ENCODE measurements around the gene HDAC4. TPM values are rescaled to one million over a fixed set of nuclear protein-coding genes. Genes with fewer than 3 reads are reported as not detected.

Gene HDAC4
- total and polyA plus RNA-seq, 2 of the 8 experiments (the other 6 are each of a cell fraction or from before 2014, with no cell fraction given), result 15.4 to 31.5 TPM

DNA sequence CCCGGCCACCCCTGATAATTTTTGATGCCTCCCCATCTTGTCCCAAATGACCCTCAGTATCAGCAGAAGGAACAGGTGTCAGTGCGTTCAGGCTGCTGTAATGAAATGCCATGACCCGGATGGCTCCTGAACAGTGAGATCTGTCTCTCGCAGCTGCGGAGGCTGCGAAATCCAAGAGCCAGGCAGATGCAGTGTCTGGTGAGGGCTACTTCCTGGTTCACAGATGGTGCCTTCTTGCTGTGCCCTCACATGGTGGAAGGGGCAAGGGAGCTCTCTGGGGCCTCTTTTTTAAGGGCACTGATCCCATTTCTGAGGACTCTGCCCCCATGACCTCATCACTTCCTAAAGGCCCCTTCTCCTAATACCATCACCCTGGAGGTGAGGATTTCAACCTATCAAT, 400.7 kb downstream of the HDAC4 start (continued):
- TF ChIP-seq, protein P1, sequence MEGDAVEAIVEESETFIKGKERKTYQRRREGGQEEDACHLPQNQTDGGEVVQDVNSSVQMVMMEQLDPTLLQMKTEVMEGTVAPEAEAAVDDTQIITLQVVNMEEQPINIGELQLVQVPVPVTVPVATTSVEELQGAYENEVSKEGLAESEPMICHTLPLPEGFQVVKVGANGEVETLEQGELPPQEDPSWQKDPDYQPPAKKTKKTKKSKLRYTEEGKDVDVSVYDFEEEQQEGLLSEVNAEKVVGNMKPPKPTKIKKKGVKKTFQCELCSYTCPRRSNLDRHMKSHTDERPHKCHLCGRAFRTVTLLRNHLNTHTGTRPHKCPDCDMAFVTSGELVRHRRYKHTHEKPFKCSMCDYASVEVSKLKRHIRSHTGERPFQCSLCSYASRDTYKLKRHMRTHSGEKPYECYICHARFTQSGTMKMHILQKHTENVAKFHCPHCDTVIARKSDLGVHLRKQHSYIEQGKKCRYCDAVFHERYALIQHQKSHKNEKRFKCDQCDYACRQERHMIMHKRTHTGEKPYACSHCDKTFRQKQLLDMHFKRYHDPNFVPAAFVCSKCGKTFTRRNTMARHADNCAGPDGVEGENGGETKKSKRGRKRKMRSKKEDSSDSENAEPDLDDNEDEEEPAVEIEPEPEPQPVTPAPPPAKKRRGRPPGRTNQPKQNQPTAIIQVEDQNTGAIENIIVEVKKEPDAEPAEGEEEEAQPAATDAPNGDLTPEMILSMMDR (IDR thresholded peaks at IDR 0.05; ENCODE audit: control extremely low read depth in 1 of 3, insufficient read depth in 1 of 3, low read depth in 1 of 3, low read length in 3 of 3), result no peak
- no peak for TF ChIP-seq POU5F1 (IDR thresholded peaks at IDR 0.05; ENCODE audit: low read depth, low read length)
- TF ChIP-seq CTBP2 (IDR thresholded peaks at IDR 0.05; ENCODE audit: borderline replicate concordance, insufficient read depth, insufficient read length, low read length), result no peak

Measured in H1 (cell line).